CD4-positive, alpha-beta T cell (primary cell): ENCODE results near the gene MAPRE2. TPM values are rescaled to one million over a fixed set of nuclear protein-coding genes. Genes with fewer than 3 reads are reported as not detected.

Experiments used
- ATAC-seq: fragments of 200-7000 bp; cut with Tn5 transposase; one replicate; pipeline ENCODE4 v1.10.0; 2022; ENCODE audit warnings: mild to moderate bottlenecking; ENCODE audit not compliant: poor library complexity
- CTCF ChIA-PET: fragments of 350-600 bp; sonication (Branson Sonifier 250); formaldehyde crosslinking; loops from one replicate; lab custom pipeline; 2021; ENCODE audit warnings: antibody characterized with exemption, inconsistent platforms; lab: Charles Lee
- POLR2A ChIA-PET: fragments of 350-600 bp; sonication (Branson Sonifier 250); formaldehyde crosslinking; loops from one replicate; lab custom pipeline; 2021; ENCODE audit warnings: antibody characterized with exemption, inconsistent platforms; lab: Charles Lee
- DNase-seq, 14 experiments: peaks; one replicate each; pipeline ENCODE4 v3.0.0-alpha.2; 2013 to 2020; ENCODE audit warnings: mixed read lengths in 2 of 14
- H3K27ac ChIP-seq, 2 donors: one replicate each; pipeline versions ENCODE4 v1.5.1 to v1.7.0; 2013; ENCODE audit warnings: low read length in 2 of 2, low read depth in 1 of 2, mild to moderate bottlenecking in 1 of 2
- H3K27me3 ChIP-seq, 2 experiments: 1 replicate in 1 of 2; 2 replicates in 1 of 2; pipeline versions ENCODE4 v1.6.1 to v1.7.0; 2013; ENCODE audit warnings: low read length in 2 of 2, control low read depth in 1 of 2, mild to moderate bottlenecking in 1 of 2, moderate library complexity in 1 of 2; ENCODE audit not compliant: insufficient read depth in 2 of 2, control insufficient read depth in 1 of 2
- H3K36me3 ChIP-seq: one replicate; pipeline ENCODE4 v1.6.1; 2013; ENCODE audit warnings: low read length, control low read depth; ENCODE audit not compliant: insufficient read depth
- H3K4me1 ChIP-seq: one replicate; pipeline ENCODE4 v1.6.1; 2013; ENCODE audit warnings: low read length, control low read depth; ENCODE audit not compliant: insufficient read depth
- H3K4me3 ChIP-seq: one replicate; pipeline ENCODE4 v1.5.1; 2013; ENCODE audit warnings: mild to moderate bottlenecking, low read length, moderate library complexity
- H3K9me3 ChIP-seq, 2 experiments: 1 replicate in 1 of 2; 2 replicates in 1 of 2; pipeline versions ENCODE4 v1.6.1 to v1.7.0; 2013; ENCODE audit warnings: low read length in 2 of 2, mild to moderate bottlenecking in 2 of 2, control low read depth in 1 of 2, moderate library complexity in 1 of 2; ENCODE audit not compliant: control insufficient read depth in 1 of 2, insufficient read depth in 1 of 2
- H3K27ac Mint-ChIP-seq: one replicate; pipeline ENCODE4 v1.8.0; 2020; ENCODE audit warnings: mixed read lengths
- H3K27me3 Mint-ChIP-seq: one replicate; pipeline ENCODE4 v1.8.0; 2021; ENCODE audit warnings: mixed read lengths
- H3K36me3 Mint-ChIP-seq: one replicate; pipeline ENCODE4 v1.8.0; 2021; ENCODE audit warnings: low read depth, mixed read lengths
- H3K4me1 Mint-ChIP-seq: one replicate; pipeline ENCODE4 v1.8.0; 2021; ENCODE audit warnings: low read depth, mixed read lengths
- H3K4me3 Mint-ChIP-seq: one replicate; pipeline ENCODE4 v1.8.0; 2020; ENCODE audit warnings: mild to moderate bottlenecking, mixed read lengths
- H3K9me3 Mint-ChIP-seq: one replicate; pipeline ENCODE4 v1.8.0; 2020; ENCODE audit warnings: mixed read lengths
- CTCF ChIP-seq: fragments of 200-600 bp; IDR thresholded peaks from one replicate; pipeline ENCODE4 v1.8.0; 2022; ENCODE audit warnings: antibody characterized with exemption, mild to moderate bottlenecking
- intact Hi-C, 2 experiments: fragments of 100-400 bp; cut with DNase I in 1 of 2; cut with micrococcal nuclease in 1 of 2; formaldehyde crosslinking; loops; one replicate each; pipeline versions ENCODE4 v1.15.1 to v1.9.0; 2023 to 2025; cut with DNase I, micrococcal nuclease
- total RNA-seq, 174 experiments: library from RNA in 2 of 174; stranded (reverse) in 2 of 174; gene quantifications; one replicate each; pipeline ENCODE4 v1.2.3 and lab custom pipeline; 2021 to 2026

MAPRE2 gene
- total RNA-seq, 2 experiments from 2014 or later: 108 to 112 TPM

GRCh38 chr18:35161934-35162333 lies 120.7 kb downstream of the MAPRE2 start:
- H3K4me1 Mint-ChIP-seq: peaks cover 11% of the 10 kb centered on the region
- Histone ChIP-seq H3K4me3 (no peak overlapping the region), H3K27ac (no peak overlapping the region), H3K27me3 (no peaks in the 10 kb centered on the region), H3K9me3 (no peaks in the 10 kb centered on the region), H3K4me1 (peaks cover 4% of the 10 kb centered on the region), H3K36me3 (no peaks in the 10 kb centered on the region)
- POLR2A ChIA-PET: no interaction called here
- intact Hi-C loops: no loop called here
- no peaks in the 10 kb centered on the region for H3K36me3 Mint-ChIP-seq
- TF ChIP-seq CTCF: no peak
- H3K27ac Mint-ChIP-seq: no peak overlapping the region
- DNase-seq (no peak), ATAC-seq (no peak)
- CTCF ChIA-PET: no interaction called here
- H3K4me3 Mint-ChIP-seq: no peak overlapping the region
- H3K9me3 Mint-ChIP-seq: no peaks in the 10 kb centered on the region
- no peaks in the 10 kb centered on the region for H3K27me3 Mint-ChIP-seq

- Histone ChIP-seq H3K4me3 (no peak overlapping the region), H3K27ac (no peak overlapping the region), H3K36me3 (no peaks in the 10 kb centered on the region), H3K4me1 (peaks cover 4% of the 10 kb centered on the region), H3K27me3 (no peaks in the 10 kb centered on the region), H3K9me3 (no peaks in the 10 kb centered on the region)
- ChIA-PET POLR2A (interaction anchor here (0.7 kb wide), 1 partner anchor 244 kb away, joined by 3 read pairs; no protein-coding TSS in a partner anchor), CTCF (interaction anchor here (0.6 kb wide), 1 partner anchor 38 kb away, joined by 3 read pairs; no protein-coding TSS in a partner anchor)
- H3K36me3 Mint-ChIP-seq: no peaks in the 10 kb centered on the region
- no peak overlapping the region for H3K27ac Mint-ChIP-seq
- no peaks in the 10 kb centered on the region for H3K27me3 Mint-ChIP-seq
- ATAC-seq (no peak), DNase-seq (no peak)
- H3K4me3 Mint-ChIP-seq: no peak overlapping the region
- intact Hi-C loops: no loop called here
- H3K4me1 Mint-ChIP-seq: peaks cover 9% of the 10 kb centered on the region
- H3K9me3 Mint-ChIP-seq: no peaks in the 10 kb centered on the region
- TF ChIP-seq CTCF: no peak
Observed at GRCh38 chr18:35163014-35163539, 121.9 kb downstream of the MAPRE2 start.

GRCh38 chr18:35163721-35164120 lies 122.5 kb downstream of the MAPRE2 start:
- Mint-ChIP-seq H3K4me1 (peaks cover 6% of the 10 kb centered on the region), H3K4me3 (no peak overlapping the region), H3K9me3 (no peaks in the 10 kb centered on the region), H3K27ac (no peak overlapping the region), H3K27me3 (no peaks in the 10 kb centered on the region), H3K36me3 (no peaks in the 10 kb centered on the region)
- Histone ChIP-seq H3K4me1 (peaks cover 4% of the 10 kb centered on the region), H3K9me3 (no peaks in the 10 kb centered on the region), H3K4me3 (no peak overlapping the region), H3K36me3 (no peaks in the 10 kb centered on the region), H3K27ac (no peak overlapping the region), H3K27me3 (no peaks in the 10 kb centered on the region)
- CTCF ChIA-PET: interaction anchor here (0.7 kb wide), 1 partner anchor 12 kb away, joined by 3 read pairs; no protein-coding TSS in a partner anchor
- no peak for ATAC-seq
- POLR2A ChIA-PET: interaction anchor here (0.7 kb wide), 1 partner anchor 244 kb away, joined by 3 read pairs; no protein-coding TSS in a partner anchor
- no peak for DNase-seq
- TF ChIP-seq CTCF: no peak
- intact Hi-C loops: no loop called here
